GM19467 (cell line): ENCODE data around the gene HTR4.

Experiments
- ATAC-seq: cut with Tn5 transposase; IDR thresholded peaks from one replicate; pipeline ENCODE4 v1.9.1; 2021; ENCODE audit warnings: mild to moderate bottlenecking, moderate library complexity; ENCODE audit not compliant: unreplicated experiment

HTR4 gene

DNA sequence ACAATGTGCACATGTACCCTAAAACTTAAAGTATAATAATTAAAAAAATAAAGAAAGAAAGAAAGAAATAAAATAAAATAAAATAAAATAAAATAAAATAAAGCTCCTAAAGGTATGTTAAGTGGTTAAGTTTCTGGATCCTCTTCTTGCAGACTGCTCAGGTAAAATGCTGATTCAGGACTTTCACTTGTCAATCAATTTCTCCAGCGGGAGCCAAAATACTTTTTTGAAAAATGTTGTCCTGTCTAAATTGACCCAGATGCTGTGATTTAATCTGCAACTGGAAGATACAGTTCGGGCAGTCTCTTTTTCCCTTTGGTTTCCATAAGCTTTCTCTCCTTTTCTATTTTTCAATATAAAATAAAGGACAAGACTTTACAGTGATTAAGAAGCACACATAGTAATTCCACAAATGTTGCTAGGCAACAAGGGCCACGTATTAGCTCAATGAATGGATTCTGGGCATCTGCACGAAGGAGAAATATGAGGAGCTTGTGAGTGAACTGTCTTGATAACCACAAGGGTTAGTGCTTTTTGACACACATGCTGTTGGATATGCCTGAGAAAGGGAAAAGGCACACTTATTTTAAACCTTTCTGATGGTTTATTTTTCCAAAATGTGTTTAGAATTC, 38.6 kb downstream of the HTR4 start:
- ATAC-seq = no peak

DNA sequence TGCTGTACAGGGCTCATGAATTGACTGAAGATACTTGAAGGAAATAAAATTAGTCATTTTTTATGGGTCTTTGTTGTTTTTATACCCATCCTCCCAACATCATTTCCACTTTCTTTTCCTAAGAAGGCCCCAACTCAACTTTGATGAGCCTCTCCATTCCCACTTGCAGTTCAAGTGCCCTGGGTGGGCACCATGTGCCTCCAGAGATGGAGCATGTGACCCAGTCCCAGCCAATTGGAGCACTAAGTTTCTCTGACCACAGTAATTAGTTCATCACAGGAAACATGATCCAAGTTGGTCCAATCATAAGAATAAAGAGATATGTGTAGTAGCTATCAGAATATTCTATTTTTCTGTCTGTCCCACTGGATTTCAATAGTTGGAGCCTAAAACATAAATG, 46.9 kb downstream of the HTR4 start:
- ATAC-seq = no peak

DNA sequence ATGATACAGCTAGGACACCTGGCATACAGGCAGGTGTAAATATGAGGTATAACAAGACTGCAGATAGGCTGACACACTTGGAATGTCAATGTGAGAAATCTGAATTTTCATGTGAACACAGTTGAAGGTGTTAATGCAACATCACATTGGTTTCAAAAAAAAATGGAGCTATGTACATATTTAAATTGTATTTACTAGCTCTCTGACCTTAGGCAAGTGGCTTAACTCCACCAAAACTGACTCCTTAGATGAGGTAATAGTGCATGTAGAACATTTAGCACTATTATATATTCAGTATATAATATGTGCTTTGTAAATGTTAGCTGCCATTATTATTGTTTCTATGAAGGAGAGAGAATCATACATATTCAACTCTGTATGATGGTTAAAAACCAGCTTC, 48.0 kb downstream of the HTR4 start:
- ATAC-seq = no peak

DNA sequence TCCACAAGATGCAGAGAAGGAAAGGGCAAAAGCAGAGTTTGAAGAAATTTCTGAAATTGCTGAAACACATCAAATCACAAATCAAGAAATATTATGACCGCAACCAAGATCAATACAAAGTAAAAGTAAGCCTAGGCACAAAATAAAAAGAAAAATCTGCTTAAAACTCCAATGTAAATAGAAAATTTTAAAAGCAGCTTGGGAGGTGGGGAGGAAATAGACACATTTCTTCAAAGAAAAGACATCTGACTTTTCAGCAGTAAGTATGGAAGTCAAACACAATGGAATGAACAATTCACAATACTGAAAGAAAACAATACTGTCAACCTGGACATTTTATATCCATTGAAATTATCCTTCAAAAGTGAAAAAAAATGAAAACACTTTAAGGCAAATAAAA, 55.1 kb downstream of the HTR4 start:
- no peak for ATAC-seq

DNA sequence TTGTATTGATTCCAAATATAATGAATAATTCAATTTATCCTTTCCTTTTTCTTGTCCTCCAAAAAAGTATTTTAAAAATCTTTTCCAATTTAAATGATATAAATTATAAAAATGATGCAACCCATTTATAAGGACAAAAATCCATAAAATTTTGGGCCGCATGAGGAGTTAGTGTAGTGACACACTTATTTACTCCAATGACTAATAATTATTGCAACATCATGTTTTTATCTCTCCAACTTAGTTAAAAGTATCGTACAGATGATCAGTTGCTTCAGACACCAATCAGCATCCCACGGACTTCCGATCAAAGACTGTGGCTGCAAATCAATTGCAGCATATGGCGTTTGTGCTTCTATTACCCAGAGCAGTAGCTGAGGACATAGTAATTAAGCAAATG, 58.6 kb downstream of the HTR4 start:
- ATAC-seq = no peak

DNA sequence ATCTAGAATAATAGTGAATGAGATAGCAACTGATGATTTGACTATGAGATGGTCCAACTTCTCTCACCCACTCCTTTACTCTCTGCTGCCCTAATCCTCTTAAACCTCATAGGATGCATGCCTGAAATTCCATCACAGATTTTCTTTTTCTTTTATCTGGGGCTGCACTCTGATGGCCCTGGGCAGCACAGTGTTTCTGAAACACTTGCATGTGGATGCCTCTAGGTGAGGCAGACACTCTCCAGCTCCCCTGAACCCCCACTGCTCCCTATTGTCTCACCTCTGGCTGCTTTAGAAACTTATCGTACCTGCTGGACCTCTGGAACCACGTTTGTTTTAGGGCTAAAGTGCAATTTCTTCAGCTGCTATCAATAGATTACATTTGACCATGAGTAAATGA, 67.5 kb downstream of the HTR4 start:
- no peak for ATAC-seq

DNA sequence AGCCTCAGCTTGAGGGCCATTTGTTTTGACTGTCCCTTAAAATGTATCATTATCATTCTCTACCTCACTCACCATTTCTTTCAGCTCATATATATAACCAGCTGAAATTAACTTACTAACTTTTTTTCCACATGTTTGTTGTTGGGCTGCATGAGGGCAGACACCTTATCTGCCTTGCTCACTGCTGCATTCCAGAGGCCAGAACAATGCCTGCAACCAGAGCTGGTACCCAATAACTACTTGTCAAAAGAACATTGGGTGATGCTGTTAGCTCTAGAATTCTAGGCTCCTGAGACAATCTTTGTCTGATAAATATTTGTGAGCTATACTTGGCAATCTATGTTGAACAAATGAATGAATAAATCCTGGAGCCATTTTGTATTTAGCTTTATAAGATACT, 68.3 kb downstream of the HTR4 start:
- no peak for ATAC-seq

DNA sequence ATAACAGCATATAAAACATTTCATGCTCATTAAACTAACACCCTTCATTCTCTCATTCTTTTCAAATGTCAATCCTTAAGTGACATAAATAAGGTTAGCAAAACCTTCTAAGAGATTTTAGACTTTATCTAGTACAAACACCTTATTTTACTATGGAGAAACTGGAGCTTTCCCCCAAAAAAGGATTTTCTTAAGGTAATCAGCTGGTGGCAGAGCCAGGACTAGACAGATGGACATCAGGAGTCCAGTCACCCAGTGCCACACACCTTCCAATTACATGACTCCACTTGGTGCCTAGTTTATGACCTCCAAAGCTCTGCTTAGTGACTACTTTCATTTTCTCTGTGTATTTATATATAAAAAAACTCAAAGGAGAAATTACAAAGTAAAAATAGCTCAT, 70.2 kb downstream of the HTR4 start:
- no peak for ATAC-seq

DNA sequence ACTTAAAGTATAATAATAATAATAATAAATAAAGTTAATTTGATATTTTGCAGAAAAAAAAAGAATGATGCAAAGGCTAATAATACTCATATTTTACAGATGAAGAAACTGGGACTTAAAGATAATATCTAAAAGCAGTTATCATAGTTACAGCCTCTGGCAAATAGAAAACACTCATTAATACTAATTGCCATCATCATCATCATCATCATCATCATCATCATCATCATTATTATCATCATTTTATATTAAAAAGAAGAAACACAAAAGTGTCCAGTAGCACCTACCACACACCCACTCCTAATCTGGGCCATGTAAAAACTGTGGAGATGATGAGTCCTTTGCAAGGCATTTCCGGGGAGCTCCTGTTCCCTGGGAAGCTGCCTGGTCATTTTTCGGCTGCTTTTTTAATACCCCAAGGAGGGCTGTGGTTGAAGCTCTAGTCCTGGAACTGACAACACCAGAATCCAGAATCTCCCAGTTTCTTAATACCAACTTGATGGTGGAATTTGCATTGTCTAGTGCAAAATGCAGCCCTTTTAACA, 70.8 kb downstream of the HTR4 start:
- ATAC-seq = no peak

DNA sequence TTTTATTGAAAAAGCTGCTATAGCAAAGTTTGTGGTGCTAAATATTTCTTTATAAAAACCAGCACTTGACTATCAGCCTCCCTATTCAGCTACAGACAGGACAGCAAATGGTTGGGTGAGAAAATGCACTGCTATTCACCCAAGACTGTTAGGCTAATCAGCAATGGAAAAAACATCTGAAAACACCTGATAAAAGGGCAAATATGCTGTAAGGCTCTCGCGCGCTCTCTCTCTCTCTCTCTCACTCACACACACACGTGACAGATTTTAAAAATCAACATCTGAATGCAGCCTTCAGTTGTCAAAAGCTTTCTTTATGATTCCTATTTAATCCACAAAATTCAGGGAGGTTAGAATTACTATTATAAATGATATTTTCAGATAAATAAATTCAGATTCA, 80.2 kb downstream of the HTR4 start:
- ATAC-seq = no peak

DNA sequence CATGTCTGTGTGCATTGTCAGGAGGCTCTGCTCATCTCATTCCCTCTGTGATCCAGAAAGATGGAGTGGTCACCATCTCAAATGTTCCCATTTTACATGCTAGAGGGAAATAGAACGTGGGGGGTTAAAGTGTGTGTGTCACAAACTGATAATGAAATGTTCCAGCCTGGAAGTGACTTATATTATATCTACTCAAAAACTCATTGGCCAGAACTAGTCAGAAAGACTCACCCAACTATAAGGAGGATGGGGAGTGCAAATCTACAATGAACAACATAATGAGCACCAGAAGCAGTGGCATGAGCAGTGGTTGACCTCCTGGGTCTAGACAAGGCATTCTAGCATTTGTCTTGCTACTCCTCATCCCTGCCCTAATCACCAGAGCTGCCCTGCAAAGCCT, 81.0 kb downstream of the HTR4 start:
- ATAC-seq = no peak

DNA sequence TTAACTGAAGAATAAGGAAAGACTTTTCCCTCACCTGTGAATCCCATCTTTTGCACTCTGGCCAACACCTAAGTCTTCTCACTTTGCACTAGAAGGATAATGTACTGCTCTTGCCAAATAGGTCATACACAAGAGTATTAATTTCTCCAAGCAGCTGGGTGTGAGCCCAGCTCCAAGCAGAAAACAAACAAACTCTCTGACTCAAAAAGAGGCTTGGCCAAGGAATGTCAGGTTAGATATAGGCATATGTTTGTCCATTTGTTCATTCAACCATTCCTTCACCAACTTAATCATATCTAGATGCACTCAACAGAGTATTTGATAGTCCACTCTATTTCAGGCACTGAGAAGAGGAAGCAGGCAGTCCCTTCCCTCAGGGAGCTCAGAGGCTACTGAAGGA, 84.4 kb downstream of the HTR4 start:
- ATAC-seq = no peak

DNA sequence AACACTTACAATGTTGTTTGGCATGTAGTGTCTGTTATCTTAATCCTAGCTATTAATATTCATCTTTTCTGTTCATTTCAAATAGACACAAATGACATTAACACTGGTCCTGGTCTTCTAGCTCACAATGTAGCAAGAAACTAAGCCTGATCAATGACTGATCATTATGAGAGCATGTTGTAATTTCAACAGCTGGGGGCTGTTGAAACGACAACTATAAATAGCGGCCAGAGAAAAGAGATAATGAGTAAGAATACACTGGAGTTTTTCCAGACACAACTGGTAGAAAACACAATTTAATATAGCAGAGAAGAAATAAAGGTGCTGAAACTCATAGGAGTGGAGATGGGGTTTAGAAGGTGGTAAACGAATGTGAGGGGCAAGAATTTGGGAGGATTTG, 89.2 kb downstream of the HTR4 start:
- no peak for ATAC-seq

DNA sequence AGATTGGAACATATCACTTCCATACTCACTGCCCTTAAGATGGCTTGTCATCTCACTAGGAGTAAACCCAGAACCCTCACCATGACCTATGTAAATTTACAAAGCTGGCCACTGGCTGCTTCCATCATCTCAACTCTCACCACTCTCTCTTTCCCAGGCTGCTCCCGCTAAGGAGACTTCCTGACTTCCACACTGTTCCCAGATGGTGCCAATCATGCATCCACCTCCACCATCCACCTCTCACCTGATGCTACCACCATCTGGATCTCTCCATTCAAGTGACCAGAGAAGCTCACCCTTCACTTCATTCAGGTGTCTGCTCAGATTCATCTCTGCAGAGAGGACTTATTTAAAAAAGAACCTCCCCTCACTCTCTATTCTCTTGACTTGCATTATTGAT, 91.3 kb downstream of the HTR4 start:
- no peak for ATAC-seq

DNA sequence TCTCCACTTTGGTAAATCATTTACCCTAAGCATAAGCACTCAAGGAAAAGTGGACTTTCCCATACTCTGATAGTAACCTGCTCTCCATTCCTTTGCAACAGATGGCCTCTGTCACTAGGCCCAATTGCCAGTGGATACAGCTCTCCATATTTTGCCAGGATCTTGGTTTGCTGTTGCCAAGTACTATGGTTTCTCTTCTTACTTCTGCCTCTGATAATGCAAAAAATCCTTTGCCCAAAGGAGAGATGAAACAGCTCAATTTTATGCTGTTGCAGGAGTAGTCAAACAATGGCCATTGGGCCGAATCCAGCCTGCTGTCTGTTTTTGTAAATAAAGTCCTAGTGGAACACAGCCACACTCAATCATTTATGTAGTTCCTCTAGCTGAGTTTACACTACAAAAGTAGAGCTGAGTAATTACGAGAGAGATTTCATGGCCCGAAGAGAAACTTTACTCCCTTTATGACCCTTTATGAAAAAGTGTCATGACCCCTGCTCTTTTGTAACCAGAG, 92.5 kb downstream of the HTR4 start:
- ATAC-seq = no peak

DNA sequence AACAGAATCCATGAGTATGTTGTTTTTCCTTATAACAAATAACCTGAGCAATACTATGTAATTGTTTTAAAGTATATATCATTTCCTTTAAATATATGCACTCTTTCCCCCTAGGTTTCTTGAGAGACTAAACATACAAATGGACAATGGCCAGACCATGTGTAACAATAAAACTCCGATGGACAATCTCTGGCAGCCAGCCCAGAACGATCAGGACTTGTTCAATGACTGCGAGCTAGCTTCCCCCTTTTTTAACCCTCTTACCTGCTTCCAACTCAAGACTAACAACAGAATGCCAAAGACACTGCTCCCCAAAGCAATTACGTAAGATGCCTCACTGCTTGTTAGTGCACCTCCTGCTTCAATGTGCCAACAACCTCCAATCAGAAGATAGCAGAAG, 94.9 kb downstream of the HTR4 start:
- ATAC-seq = no peak

DNA sequence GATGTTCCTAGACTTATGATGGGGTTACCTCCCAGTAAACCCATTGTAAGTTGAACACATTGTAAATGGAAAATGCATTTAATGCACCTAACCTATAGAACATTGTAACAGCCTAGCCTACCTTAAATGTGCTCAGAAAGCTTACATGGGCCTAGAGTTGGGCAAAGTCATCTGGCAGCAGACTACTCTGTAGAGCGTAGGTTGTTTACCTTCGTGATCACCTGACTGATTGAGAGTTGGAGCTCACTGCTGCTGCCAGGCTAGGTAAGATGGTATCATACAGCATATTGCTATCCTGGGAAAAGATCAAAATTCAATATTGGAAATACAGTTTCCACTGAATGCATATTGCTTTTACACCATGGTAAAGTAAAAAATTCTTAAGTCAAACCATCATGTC, 95.4 kb downstream of the HTR4 start:
- ATAC-seq = no peak

DNA sequence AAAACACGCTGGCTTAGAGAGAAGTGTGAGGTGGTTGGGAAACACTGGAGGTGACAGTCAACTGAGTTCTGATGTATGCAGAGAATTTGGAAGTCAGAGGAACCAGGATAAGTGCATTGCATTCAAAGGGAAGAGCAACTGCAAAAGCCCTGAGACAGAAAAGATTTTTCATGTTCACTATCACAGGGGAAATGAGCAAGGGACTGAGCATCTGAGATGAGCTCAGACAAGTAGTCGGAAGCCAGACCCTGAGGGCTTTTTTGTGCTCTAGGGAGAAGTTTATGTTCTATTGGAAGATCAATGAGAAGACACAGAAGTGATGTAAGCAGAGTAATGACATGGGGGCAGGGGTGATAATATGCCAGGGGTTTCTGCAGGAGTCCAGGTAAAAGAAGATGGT, 97.5 kb downstream of the HTR4 start:
- ATAC-seq = no peak

DNA sequence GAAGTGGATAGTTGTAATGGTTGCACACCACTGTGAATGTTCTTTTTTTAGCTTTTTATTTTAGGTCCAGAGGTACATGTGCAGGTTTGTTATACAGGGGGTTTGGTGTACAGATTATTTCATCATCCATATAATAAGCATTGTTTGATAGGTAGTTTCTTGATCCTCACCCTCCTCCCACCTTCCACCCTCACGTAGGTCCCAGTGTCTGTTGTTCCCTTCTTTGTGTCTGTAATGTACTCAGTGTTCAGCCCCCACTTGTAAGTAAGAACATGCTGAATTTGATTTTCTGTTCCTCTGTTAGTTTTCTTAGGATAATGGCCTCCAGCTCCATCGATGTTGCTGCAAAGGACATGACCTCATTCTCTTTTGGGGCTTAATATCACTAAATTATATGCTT, 99.7 kb downstream of the HTR4 start:
- no peak for ATAC-seq

DNA sequence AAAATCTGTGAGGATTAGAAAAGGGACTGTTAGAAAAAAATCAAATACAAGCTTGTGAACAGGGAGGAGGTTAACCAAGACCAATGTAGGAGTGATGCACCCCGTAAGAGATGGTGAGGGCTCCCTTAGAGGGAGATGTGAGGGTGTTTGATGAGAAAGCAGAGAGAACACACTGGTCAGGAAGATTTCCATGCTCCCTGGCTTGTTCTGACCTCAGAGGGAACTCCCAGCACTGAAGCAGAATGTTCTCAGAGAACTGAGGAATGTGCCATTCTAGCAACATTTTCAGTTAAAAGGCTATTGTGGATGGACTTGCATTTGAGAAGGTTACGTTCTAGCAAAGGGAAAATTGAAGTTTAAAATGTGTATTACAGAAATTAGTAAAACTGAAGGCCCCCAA, 110.6 kb downstream of the HTR4 start:
- ATAC-seq = no peak

DNA sequence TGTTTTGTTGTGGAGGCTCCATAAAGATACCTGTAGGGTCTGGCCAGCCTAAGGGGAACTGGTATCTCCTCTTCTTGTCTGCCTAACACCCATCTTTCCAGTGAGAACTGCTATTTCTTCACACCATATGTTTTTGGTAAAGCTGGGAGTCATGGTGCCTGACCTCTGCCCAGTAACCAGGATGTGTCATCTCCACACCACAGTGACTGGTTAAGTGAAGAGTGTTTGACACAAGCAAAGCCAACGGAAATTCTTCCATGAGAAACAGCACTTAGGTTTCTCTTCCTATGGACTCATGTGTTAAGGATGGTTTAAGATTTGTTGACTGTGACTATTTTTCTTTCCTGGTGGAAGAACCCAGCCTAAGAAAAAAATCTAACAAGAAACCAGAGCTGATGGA, 111.5 kb downstream of the HTR4 start:
- ATAC-seq = no peak

DNA sequence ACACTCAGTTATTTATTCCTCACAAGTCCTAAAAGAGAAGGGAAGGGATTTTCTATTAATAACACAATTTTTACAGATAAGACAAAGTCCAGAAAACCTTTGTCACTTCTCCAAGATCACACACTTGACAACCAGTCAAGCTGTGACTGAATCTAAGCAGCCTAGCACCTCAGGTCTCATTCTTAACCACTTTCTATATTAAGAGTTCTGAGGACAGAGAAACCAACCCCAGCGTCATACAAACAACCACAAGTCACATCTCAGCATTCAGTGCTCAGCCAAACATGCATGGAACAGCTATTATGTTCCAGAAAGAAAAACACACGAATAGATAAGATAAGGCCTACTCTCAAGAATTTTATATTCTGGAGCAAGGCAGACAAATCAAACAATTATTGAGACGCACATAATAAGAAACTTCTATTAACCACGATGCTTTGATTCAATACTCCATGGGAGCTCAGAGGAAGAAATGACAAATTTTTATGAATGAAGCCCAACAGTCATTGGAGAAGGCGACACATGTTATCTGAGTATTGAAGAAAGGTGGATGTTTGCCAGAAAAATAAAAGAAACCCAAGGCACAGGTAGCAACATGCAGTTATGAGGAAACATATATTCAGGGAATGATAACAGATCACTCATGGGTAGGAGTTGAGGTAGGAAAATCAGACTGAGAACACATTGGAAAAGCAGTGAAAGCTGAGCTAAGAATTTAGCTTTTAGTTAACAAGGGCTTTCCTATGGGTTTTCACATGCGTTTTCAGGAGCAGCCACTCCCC, 113.1 kb downstream of the HTR4 start:
- ATAC-seq = no peak
